ENCODE measurements around the gene SCN4B.

- TF ChIP-seq CTCF (IDR thresholded peaks at IDR 0.05) (no peak), POLR2AphosphoS5 (IDR thresholded peaks at IDR 0.05) (no peak), POLR2A (IDR thresholded peaks at IDR 0.05) (no peak)
These were observed 537 bp downstream of the SCN4B start for GRCh38 chr11:118152020-118152551.
